C1 segment of cervical spinal cord (tissue), 14 donors: ENCODE data around the gene OR2A14.
"Not testable (repeated sequence)": the region's sequence is repeated elsewhere in the genome, so short reads cannot be mapped to it uniquely, and the experiment has no call there.

Experiments used
- DNase-seq, 14 donors: peaks; one replicate each; lab custom pipeline; 2025; lab: John Stamatoyannopoulos, UW

Gene OR2A14

GRCh38 chr7:144148224-144148827, 25.4 kb downstream of the OR2A14 start:
- DNase-seq: no peak

GRCh38 chr7:144158861-144159260, 35.9 kb downstream of the OR2A14 start:
- no peak for DNase-seq

- no peak for DNase-seq
These were observed 41.8 kb downstream of the OR2A14 start for GRCh38 chr7:144164784-144165183.

GRCh38 chr7:144171594-144172350, 48.8 kb downstream of the OR2A14 start:
- not testable (repeated sequence) for DNase-seq

GRCh38 chr7:144174613-144175012, 51.6 kb downstream of the OR2A14 start:
- DNase-seq: no peak

- not testable (repeated sequence) for DNase-seq
These were observed 55.6 kb downstream of the OR2A14 start for GRCh38 chr7:144178380-144179164.

- DNase-seq: not testable (repeated sequence)
These were observed 56.1 kb downstream of the OR2A14 start for GRCh38 chr7:144179165-144179479.
